ENCODE data around the gene GK2. TPM values are rescaled to one million over a fixed set of nuclear protein-coding genes. Genes with fewer than 3 reads are reported as not detected.

Gene GK2
- total and polyA plus RNA-seq, 9 of the 15 experiments (the other 6 are each of a cell fraction or from before 2014, with no cell fraction given): 0.07 TPM; not detected in 8

DNA sequence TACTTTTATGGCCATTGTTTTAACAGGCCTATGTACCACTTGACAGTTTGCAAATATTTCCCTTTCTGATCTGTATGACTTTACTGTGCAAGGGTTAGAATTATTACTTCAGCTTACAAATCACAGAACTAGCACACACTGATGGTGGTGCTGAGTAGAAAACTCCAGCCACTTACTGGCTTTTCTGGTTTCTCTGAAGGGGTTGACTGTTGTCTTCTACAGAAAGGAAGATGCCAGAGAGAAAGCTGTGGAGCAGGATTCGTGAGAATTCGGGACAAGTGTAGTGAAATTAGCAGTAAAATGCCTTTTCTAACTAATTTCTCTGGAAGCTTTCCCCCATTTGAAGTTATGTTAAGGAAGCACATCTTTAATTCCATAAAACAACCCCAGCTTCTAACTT lies 46.6 kb upstream of the GK2 start (continued):
- TF ChIP-seq, protein P1, sequence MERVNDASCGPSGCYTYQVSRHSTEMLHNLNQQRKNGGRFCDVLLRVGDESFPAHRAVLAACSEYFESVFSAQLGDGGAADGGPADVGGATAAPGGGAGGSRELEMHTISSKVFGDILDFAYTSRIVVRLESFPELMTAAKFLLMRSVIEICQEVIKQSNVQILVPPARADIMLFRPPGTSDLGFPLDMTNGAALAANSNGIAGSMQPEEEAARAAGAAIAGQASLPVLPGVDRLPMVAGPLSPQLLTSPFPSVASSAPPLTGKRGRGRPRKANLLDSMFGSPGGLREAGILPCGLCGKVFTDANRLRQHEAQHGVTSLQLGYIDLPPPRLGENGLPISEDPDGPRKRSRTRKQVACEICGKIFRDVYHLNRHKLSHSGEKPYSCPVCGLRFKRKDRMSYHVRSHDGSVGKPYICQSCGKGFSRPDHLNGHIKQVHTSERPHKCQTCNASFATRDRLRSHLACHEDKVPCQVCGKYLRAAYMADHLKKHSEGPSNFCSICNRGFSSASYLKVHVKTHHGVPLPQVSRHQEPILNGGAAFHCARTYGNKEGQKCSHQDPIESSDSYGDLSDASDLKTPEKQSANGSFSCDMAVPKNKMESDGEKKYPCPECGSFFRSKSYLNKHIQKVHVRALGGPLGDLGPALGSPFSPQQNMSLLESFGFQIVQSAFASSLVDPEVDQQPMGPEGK (CRISPR knock-in tag; IDR thresholded peaks at IDR 0.05; ENCODE audit: borderline replicate concordance): no peak
- TF ChIP-seq ZNF668 (CRISPR knock-in tag; IDR thresholded peaks at IDR 0.05): no peak
- TF ChIP-seq HNRNPUL1 (IDR thresholded peaks at IDR 0.05; ENCODE audit: low read length): no peak
- no peak for TF ChIP-seq ZNF431 (CRISPR knock-in tag; IDR thresholded peaks at IDR 0.05)
- TF ChIP-seq TAF9B (IDR thresholded peaks at IDR 0.05; ENCODE audit: partially characterized antibody): no peak
- TF ChIP-seq ZNF263 (CRISPR knock-in tag; IDR thresholded peaks at IDR 0.05; ENCODE audit: borderline replicate concordance): no peak
- no peak for TF ChIP-seq BCOR (IDR thresholded peaks at IDR 0.05)
- no peak for TF ChIP-seq MTA3 (IDR thresholded peaks at IDR 0.05; ENCODE audit: borderline replicate concordance)
- TF ChIP-seq ZNF561 (CRISPR knock-in tag; conservative IDR thresholded peaks at IDR 0.05): no peak
- TF ChIP-seq NCOA2 (IDR thresholded peaks at IDR 0.05; ENCODE audit: partially characterized antibody in 2 of 2): no peak
- TF ChIP-seq, protein P2, sequence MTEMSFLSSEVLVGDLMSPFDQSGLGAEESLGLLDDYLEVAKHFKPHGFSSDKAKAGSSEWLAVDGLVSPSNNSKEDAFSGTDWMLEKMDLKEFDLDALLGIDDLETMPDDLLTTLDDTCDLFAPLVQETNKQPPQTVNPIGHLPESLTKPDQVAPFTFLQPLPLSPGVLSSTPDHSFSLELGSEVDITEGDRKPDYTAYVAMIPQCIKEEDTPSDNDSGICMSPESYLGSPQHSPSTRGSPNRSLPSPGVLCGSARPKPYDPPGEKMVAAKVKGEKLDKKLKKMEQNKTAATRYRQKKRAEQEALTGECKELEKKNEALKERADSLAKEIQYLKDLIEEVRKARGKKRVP (CRISPR knock-in tag; IDR thresholded peaks at IDR 0.05): no peak
- no peak for TF ChIP-seq TAF1 (IDR thresholded peaks at IDR 0.05; ENCODE audit: control insufficient read depth, extremely low read depth, insufficient read depth, low read length, severe bottlenecking)
